ENCODE data around the gene VSIG8. TPM values are rescaled to one million over a fixed set of nuclear protein-coding genes. Genes with fewer than 3 reads are reported as not detected.
"Not testable (repeated sequence)": the region's sequence is repeated elsewhere in the genome, so short reads cannot be mapped to it uniquely, and the experiment has no call there.

The VSIG8 gene
- total and polyA plus RNA-seq, 9 of the 15 experiments (the other 6 are each of a cell fraction or from before 2014, with no cell fraction given): not detected

GRCh38 chr1:159899634-159900033 is 37.2 kb upstream of the VSIG8 start:
- peak overlapping the region; percentile 31; the same call in 1 of the 3 replicates for H3K27ac ChIP-seq (ENCODE audit: extremely low read depth, low read depth, low read length)
- intact Hi-C loops (cut with micrococcal nuclease): loop anchor here (1.0 kb wide), 1 partner anchor 25 kb away; no protein-coding TSS in a partner anchor
- DNase-seq (ENCODE audit: extremely low read depth in 1 of 4, low spot score in 3 of 4); H3K9me1 ChIP-seq (ENCODE audit: control insufficient read depth, insufficient read depth, low read length); FAIRE-seq; H3K79me2 ChIP-seq (ENCODE audit: control insufficient read depth, insufficient read depth, low read length); BruUV-seq (replicated peaks); H4K20me1 ChIP-seq (replicated peaks; ENCODE audit: control insufficient read depth, insufficient read depth, low read length); in situ Hi-C loops (cut with MboI); H3K4me3 ChIP-seq; CTCF ChIA-PET (ENCODE audit: low intra/inter-chr PET ratio); H3K9me3 ChIP-seq (replicated peaks; ENCODE audit: control insufficient read depth, insufficient read depth, low read depth, low read length); H3K36me3 ChIP-seq (ENCODE audit: control insufficient read depth, insufficient read depth, low read length); H3K27me3 ChIP-seq (ENCODE audit: control insufficient read depth in 2 of 2, insufficient read depth in 2 of 2, low read length in 2 of 2); ATAC-seq: not testable (repeated sequence)
- H3K4me1 ChIP-seq (replicated peaks in 1 of 2; ENCODE audit: control insufficient read depth in 2 of 2, insufficient read depth in 2 of 2, low read length in 2 of 2): peaks cover 18 to 30% of the 10 kb centered on the region in 2 experiments
- H3K4me2 ChIP-seq (ENCODE audit: insufficient read depth, low read length): peak overlapping the region; percentile 34; the same call in 1 of the 2 replicates
- peak overlapping the region in 1 of 2 experiments; percentile 88; a peak in 2 of 4 replicates for H3K9ac ChIP-seq (ENCODE audit: insufficient read depth in 1 of 2, low read depth in 2 of 2, low read length in 2 of 2)
- H2AFZ ChIP-seq (ENCODE audit: low read depth, low read length): peak overlapping the region; percentile 63; the same call in 1 of the 2 replicates
- TF ChIP-seq MLLT1 (IDR thresholded peaks at IDR 0.05) (peak in 1 of 2 experiments; percentile 76; a peak in 2 of 4 replicates), ZFX (CRISPR knock-in tag; IDR thresholded peaks at IDR 0.05) (0 out of 2 replicates have a peak, but pooled peaks have one; percentile 0)
- WGBS (ENCODE audit: insufficient coverage, low coverage, missing lambda C conversion rate): 80% methylated on average over 8 of the region's 15 CpGs
- POLR2A ChIA-PET: interaction anchor here (1.4 kb wide), 1 partner anchor 10 kb away, joined by 4 read pairs; no protein-coding TSS in a partner anchor

DNA sequence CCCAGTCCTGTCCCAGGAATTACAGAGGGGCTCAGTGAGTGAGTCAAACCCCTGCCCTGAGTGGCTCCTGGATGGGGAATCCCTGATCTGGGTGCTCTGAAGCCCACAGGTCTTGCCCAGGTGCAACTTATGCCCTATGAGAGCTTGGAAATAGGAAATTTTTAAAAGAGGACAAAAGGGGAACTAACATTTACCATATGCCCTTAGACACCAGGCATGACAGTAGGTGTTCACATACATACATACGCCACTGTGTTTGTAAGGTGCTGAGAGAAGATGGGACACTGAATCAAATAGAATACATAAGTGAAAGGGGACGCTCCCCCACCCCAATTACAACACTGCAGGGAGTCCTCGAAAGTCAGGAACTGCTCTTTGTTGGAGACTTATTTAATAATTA is 36.1 kb upstream of the VSIG8 start:
- H3K27ac ChIP-seq (ENCODE audit: extremely low read depth, low read depth, low read length): no peak overlapping the region
- no peak overlapping the region for H3K4me3 ChIP-seq
- DNase-seq (ENCODE audit: extremely low read depth in 1 of 4, low spot score in 3 of 4) (no peak), FAIRE-seq (no peak), ATAC-seq (no peak)
- in situ Hi-C loops (cut with MboI): no loop called here
- BruUV-seq (replicated peaks): no TSS peak
- no peaks in the 10 kb centered on the region for H3K9me1 ChIP-seq (ENCODE audit: control insufficient read depth, insufficient read depth, low read length)
- no peaks in the 10 kb centered on the region for H4K20me1 ChIP-seq (replicated peaks; ENCODE audit: control insufficient read depth, insufficient read depth, low read length)
- no peak overlapping the region for H2AFZ ChIP-seq (ENCODE audit: low read depth, low read length)
- CTCF ChIA-PET (ENCODE audit: low intra/inter-chr PET ratio): no interaction called here
- no peak overlapping the region for H3K9ac ChIP-seq (ENCODE audit: insufficient read depth in 1 of 2, low read depth in 2 of 2, low read length in 2 of 2)
- H3K79me2 ChIP-seq (ENCODE audit: control insufficient read depth, insufficient read depth, low read length): no peaks in the 10 kb centered on the region
- intact Hi-C loops (cut with micrococcal nuclease): no loop called here
- H3K36me3 ChIP-seq (ENCODE audit: control insufficient read depth, insufficient read depth, low read length): no peaks in the 10 kb centered on the region
- no peaks in the 10 kb centered on the region for H3K27me3 ChIP-seq (ENCODE audit: control insufficient read depth in 2 of 2, insufficient read depth in 2 of 2, low read length in 2 of 2)
- WGBS (ENCODE audit: insufficient coverage, low coverage, missing lambda C conversion rate): 48% methylated on average over 3 of the region's 3 CpGs
- H3K9me3 ChIP-seq (replicated peaks; ENCODE audit: control insufficient read depth, insufficient read depth, low read depth, low read length): no peaks in the 10 kb centered on the region
- H3K4me2 ChIP-seq (ENCODE audit: insufficient read depth, low read length): no peak overlapping the region
- peaks cover 18 to 30% of the 10 kb centered on the region in 2 experiments for H3K4me1 ChIP-seq (replicated peaks in 1 of 2; ENCODE audit: control insufficient read depth in 2 of 2, insufficient read depth in 2 of 2, low read length in 2 of 2)
- POLR2A ChIA-PET: no interaction called here
- TF ChIP-seq BCOR (IDR thresholded peaks at IDR 0.05): no peak
- TF ChIP-seq PHB2 (IDR thresholded peaks at IDR 0.05; ENCODE audit: low read depth): no peak
- no peak for TF ChIP-seq HDAC2 (IDR thresholded peaks at IDR 0.05)
- no peak for TF ChIP-seq ZNF398 (CRISPR knock-in tag; IDR thresholded peaks at IDR 0.05)

All from K562 (cell line).